ENCODE measurements around the gene TTLL7.
"Not testable (repeated sequence)": the region's sequence is repeated elsewhere in the genome, so short reads cannot be mapped to it uniquely, and the experiment has no call there.

Gene TTLL7

DNA sequence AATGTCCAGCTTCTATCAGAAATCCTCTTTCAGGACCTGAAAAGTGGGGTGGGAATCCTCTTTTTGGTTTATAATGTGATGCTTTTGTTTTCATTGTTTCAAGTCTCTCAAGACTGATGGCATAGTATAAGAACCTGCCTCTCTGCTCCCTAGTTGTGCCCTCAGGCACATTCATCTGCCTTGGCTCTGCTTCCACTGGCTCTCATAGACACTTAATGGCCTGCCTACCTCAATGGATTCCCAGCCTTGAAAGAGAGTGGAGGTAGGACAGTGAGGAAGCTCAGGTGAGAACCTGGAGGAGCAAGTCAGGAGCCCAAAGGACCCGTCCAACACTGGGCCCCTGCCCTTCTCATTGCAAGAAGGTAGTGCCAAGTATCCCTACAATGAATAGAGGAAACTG, 4.8 kb downstream of the TTLL7 start:
- no peak for DNase-seq

DNA sequence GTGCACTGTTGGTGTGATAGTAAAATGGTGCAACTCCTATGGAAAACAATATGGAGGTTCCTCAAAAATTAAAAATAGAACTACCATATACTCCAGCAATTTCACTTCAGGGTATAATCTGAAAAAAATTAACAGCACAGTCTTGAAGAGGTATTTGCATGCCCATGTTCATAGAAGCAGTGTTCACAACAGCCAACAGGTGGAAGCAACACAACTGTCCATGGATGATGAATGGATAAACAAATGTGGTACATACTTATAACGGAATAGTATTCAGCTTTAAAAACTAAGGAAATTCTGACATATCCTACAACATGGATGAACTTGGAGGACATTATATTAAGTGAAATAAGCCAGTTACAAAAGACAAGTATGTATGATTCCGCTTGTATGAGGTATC, 8.2 kb downstream of the TTLL7 start:
- no peak for DNase-seq

DNA sequence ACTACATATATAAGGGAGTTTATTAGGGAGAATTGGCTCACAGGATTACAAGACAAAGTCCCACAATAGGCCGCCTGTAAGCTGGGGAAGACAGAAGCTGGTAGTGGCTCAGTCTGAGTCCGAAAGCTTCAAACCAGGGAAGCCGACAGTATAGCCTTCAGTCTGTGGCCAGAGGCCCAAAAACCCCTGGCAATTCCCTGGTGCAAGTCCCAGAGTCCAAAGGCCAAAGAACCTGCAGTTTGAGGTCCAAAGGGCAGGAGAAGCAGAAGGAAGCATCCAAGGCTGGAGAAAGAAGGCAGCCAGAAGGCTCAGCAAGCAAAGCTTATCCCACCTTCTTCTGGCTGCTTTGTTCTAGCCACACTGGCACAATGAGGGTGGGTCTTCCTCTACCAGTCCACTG, 13.9 kb downstream of the TTLL7 start:
- no peak for DNase-seq

DNA sequence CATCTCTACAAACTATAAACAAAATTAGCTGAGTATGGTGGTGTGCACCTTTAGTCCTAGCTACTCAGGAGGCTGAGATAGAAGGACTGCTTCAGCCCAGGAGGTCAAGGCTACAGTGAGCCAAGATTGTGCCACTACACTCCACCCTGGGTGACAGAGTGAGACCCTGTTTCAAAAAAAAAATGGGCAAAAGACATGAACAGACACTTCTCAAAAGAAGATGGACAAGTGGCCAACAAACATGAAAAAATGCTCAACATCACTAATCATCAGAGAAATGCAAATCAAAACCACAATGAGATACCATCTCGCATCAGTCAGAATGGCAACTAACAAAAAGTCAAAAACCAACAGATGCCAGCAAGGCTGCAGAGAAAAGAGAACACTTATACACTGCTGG, 15.0 kb downstream of the TTLL7 start:
- not testable (repeated sequence) for DNase-seq

DNA sequence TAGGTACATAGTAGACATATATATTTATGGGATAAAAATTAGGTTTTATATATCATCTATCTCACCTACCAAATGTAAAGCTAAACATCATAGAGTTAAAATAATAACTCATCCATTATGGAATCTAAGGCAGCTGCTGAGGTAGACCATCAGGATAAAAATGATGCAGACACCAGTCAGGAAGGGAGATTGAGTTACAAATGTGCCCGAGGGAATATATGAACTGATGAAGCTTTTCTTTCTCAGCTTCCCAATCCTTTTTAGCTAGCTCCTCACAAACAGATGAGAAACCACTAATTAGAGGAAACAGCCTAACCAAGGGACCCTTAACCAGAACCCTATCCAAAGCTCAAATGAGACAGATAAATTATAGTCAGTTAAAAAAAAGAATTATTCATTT, 20.9 kb downstream of the TTLL7 start:
- no peak for DNase-seq

DNA sequence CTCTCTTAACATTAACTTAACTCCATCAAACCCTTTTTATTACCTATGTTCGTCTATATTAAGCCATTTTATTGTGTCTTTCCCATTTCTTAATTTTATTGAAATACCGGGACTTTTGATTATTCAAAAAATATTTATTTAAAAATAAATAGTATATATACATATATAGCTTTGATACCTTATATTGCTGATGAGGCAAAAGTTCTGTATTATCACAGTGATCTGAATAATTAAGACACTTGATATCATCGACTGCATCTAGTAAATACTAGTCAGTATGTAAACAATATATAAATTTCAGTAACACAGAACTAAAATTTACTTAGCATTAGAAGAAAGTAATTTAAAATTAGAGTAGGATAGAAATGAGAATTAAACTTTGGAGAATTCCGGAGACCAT, 22.0 kb downstream of the TTLL7 start:
- DNase-seq = no peak

DNA sequence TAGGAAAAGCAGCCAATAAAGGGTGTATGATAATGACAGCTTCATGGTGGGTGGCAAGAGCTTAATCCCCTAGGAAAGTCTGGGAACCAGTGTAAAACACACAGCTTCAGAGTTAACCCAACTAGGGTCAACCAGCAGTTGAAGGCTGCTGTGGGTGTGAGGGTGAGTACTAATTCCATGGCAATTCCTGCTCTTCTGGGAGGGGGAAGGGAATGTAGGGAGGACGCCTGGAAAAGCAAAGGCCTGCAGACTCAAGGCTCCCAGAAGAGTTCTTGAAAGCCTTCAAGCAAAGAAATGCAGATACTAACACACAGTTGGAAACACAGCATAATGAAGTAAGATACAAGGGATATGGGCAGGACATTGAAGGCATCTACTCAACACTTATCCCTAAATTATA, 28.1 kb downstream of the TTLL7 start:
- DNase-seq = no peak

DNA sequence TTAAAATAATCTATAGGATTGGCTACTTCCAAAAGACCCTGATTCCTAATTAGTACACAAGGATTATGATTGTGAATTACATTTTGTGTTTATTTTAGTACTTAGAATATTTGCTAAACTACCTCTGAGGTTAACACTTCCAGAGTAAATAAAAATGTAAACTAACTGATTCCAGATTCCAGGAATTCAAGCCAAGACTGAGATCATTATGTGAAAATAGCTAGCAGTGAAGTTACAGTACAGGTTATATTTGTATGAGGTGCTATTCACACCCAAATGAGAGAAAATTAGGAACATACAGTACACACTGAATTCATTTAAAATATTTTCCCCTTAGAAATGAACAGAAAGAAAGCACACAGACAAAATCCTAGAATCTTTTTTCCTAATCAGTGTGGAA, 28.8 kb downstream of the TTLL7 start:
- DNase-seq = no peak

DNA sequence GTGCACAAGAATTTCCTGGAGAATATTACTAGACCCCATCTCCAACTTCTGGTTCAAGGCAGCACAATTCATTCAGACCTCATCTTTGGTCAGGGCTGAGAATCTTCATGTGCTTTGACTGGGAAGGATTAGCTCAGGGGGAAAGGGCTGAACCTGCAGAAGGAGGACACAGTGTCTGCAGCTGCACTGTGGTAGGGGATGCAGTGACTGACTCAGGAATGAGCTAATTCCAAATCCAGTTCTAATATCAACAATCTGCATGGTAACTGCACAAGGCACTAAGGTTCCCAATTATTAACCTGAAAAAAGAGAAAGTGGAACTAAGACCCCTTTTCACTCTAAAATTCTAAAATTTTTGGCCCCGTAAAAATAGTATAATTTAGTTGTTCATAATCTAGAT, 31.6 kb downstream of the TTLL7 start:
- DNase-seq = no peak

DNA sequence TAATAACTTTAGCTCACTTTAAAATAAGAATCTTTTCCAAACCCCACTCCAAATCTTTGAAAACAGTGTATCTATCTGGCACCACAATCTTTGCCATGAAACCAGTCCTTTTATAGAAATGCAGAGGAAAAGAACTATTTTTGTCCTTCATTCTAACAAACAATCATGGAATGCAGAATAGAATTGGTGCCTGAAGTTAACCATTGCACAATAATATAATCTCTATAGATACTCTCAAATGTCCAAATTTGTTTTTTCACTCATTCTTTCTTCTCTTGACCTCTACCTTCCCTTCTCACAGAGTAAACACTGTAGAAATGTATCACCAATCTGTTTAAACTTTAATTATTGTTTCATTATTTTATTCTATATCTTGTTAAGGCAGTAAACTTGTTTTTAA, 34.8 kb downstream of the TTLL7 start:
- DNase-seq = no peak

DNA sequence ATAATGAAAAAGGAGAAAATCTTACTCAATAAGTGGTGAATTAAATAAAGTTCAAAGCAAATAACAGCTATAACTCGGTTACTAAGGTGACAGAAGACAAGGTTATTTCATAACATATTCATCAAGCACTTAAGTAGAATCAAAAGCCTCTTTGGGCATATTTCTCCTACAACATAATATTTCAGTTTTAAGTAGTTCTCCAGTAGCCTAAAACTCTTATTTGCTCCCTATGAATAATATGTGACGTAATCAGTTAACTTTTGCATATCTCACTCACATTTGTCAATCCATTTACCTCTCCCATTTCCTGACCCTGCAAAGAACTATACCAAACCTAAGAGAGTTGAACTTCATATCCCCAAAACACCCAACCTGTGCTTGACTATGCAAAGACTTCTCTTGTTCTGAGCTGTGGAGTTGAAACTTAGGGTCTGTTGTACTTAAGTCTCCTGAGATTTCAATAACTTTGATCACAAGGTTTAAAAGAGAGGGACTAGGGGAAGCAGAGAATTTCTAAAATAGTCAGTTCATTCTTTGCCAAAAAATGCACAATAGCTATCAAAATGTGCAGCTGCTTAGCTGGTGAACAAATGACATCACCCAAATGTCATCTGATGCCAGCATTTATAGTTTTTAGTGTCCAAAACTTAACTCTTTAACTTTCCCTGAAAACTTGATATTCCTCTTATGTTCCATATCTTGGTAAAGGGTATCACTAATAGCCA, 37.2 kb downstream of the TTLL7 start:
- DNase-seq = no peak

DNA sequence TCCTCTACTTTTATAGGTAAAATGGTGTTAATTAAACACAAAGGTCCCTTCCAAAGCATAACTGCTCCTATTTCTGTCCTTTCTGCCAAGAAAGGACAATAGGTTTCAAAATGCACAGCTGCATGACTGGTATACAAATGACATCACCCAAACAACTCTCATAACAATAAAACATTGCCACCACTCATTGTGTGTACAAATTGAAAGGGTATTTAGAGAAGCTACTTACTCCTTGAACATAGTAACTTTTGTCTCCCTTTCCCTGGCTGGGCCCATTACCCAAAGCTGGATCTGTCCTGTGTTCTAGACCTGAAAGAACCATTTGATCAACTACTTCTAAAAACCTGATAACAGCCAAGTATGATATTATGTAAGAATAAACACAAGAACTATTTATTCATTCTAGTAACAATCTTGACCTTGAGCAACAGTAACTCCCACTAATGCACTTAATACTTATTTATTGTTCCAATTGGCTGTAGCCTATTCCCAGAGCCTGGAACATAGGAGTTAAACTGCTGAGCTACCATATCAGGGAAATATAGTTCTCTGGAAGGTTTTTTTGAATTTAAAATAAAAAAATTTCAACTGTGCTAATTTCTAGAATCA, 38.2 kb downstream of the TTLL7 start:
- DNase-seq = no peak

DNA sequence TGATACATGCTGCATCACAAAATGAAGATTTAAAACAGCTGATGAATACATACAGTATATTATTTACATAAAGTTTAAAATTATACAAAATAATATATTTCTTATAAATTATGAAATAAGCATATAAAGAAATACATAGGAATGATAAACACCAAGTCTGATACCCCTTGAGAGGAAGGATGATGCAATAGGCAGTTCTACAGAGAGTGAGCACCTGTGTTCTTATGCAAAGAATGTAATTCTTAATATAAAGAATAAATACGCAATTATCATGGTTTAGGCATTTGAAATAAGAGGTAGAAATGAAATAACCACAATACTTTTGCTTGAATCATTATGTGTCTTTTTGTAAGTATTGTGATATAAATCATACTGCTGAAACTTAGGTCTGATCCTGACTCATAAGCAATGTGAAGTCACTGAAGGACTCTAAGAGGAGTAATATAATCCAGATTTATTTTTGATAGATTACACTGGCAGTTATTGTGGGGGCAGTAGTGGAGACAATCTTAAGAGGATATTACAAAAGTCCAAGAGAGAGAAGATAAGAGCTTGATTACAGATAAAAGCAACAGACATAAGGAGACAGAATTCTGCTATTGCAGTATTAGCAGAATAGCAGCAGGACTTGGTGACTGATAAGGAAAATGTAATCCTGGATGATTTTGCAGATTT, 39.0 kb downstream of the TTLL7 start:
- no peak for DNase-seq

DNA sequence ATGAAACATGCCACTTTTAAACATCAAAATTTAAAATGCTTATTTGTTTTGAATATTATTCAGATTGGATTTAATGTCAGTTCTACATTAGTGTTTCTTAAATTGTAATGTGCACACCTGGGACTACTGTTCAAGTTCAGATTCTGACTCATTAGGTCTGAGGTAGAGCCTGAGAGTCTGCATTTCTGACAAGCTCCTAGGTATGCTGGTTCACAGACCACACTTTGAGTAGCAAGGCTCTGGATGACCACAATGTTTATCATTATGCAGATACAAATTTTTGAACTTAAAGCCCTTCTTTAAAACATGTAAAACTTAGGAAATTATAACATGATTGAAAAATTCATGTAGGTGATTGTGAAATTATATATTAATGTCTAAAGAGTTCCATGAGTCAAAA, 40.2 kb downstream of the TTLL7 start:
- no peak for DNase-seq

DNA sequence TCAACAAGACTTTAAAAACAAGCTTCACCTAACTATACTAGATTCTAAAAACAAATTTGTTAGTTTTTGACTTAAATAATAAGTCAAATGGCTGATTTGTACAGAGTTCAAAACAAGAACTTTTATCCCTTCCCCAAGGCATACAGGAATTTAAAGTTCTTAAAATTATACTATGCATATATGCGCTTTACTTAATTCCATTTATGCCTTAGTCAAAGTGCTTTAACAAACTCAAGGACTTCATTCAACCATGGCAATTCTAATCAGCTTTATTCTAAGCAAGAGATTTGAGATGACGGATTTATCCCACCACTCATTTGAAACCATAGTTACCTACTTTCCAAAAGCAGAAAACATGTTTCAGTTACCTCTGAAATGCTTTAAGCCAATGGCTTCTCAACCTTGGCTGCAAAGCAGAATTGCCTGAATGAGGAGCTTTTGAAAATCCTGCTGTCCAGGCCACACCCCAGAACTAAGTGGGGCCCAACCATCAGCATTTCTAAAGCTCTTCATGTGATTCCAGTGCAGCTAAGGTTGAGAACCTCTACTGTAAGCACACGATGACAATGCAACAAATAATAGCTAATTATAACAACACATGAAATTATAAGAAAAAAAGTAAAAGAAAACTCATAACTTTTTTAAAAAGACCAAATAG, 44.6 kb downstream of the TTLL7 start:
- DNase-seq = no peak

DNA sequence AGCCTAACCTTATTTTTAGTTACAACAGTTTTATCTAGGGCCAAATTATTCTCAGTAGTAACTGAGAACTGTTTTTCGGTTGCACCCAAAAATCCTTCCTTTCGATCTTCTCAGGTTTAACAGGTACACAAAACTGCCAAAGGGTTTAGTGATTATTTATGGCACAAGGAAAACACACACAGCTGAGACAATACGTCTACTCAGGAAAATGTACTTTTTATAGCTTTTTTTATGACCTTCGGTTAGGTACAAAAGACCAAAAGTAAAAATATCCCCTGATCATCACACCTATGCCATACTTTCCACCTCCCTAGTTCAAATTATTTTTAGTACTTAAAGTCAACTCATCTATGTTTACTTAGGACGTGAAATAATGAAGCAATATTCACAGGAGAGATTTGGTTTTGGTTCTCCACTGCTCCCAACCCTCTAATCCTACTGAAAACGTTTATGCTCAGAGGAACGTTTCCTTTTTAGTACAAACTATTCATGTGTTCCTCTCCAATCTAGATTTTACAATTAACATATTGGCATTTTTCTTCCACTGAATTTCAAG, 48.7 kb downstream of the TTLL7 start:
- DNase-seq = no peak

DNA sequence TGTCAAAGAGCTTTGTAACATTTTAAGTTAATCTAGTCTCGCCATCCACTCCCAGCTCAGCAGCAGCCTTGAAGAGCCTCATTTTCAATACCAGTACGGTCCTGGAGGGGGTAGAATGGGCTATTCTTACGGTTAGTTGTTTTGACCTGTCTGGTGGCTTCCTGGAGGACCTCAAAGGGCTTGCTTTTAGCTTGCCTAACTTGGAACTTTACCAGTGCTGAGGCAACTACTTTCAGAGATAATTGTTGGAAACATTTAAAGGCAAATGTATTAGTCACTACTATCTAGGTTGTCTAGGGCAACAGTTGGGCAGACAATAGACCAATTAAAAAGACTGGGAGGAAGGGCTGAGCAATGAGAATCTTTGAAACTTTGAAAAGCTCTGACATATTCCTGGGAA, 56.0 kb downstream of the TTLL7 start:
- DNase-seq = no peak

DNA sequence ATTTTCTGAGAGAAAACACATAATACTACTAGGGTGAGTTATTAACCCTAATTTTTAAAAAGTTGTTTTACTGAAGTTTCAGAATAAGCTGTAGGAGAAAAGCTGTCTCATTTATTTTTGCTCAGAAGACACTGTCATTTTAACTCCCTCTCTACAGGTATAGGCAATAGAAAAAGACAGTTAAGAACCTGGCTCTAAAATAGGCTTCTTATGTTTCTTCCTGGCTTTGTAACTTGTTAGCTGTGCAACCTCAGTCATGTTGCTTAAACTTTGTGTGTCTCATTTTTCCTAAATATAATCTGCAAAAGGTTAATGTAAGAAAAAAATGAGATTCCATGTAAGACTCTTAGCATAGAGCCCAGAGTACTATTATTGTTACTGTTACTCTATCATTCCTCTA, 64.4 kb downstream of the TTLL7 start:
- DNase-seq = no peak

DNA sequence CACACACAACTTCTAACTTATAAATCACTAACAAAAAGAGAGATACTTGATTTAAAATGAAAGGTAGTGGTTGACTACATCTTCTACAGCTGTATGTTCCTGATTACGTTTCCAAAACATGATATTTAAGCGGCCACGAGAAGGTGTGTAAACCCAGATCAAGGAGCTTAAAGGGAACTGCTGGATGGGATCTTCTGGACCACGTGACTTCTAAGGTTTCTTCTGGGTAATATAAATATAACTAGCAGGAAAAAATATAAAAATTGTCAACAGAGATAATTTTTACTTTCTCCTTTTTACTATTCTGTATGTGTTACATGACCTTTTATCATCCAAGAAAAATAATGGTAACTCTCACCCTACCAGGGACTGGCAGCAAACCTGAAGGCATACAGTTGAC, 66.2 kb downstream of the TTLL7 start:
- DNase-seq = no peak

DNA sequence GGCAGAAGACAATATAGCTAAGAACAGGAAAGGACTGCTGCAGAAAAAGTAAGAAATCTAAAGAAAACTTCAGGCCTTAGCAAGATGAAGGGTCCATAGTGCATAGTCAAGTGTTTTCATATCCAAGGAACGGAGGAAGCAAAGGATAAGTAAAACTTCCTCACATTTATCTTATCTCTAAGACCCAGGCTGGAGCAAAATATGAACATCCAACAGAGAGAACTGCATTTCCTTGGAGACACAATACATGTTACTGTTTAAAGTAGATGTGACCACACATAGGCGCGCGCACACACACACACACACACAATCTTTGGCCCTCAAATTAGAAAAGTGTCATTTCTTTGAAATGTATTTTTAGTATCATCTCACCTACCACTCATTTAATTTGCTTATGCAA, 66.7 kb downstream of the TTLL7 start:
- DNase-seq = no peak

DNA sequence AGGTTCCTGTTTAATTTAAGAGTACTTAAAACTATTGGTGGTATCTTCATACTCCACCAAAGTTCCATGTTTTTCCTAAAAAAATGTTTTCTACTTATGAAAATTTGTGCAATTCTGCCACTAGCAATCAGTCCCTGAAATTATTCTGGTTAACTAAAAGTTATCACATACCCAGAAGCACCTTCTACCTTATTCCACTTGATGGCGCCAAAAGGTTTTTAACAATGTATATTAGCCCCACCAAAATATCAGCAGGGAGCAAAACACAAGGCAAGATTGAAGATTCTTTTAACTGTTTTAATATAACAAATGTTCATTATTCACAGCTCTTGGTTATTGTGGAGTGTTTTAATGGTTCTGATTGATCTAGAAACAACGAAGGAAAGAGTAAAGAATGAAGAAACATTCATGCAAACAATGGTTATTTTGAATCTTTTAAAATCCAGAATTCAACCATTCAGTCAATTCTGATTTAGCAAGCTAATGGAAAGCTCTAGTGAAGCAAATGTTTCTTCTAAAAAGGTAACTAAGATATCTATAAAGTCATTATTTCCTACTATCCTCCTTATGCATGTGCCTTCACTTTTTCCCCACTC, 67.2 kb downstream of the TTLL7 start:
- DNase-seq = no peak

DNA sequence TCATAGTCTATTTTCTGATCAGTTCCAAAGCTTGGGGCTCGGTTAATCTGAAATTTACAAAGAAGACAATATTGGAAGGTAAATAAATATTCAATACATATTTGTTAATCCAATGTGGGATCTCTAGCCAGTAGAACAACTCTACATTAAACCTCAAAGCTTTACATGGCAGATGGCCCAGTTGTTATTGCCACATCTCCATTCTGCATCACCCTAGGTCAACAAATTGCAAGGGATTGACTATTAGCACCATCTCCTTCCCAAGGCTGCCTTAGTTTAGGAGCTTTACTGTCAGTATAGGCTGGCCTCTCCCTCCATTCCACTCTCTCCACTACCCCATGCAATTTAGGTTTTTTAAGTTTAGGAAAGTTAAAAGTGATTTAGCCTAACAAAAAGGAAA, 69.7 kb downstream of the TTLL7 start:
- no peak for DNase-seq

DNA sequence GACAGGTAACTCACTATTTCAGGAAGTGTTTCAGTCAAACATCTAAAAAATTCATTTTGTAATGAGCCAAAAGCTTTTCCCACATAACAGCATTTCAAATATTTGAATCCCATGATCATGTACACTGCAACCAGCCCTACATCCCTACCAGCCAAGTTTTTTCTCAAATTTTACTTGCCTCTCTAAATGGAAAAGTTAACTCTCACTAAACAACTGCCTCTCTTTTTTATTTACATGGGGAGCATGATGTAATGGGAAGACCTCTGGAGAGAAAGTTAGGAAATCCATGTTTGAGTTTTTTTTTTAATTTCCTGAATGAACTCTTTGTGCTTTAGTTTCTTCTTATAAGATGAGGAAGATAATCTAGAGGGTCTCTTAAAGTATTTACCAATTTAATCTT, 70.5 kb downstream of the TTLL7 start:
- no peak for DNase-seq
